Brain pericyte (primary cell): Measurements from ENCODE around the gene OSBPL10.

Source experiments
- DNase-seq: peaks from one replicate; pipeline ENCODE4 v3.0.0-alpha.2; 2012; ENCODE audit warnings: low read depth, low spot score

Gene OSBPL10

GRCh38 chr3:31925271-31925630 is 55.8 kb downstream of the OSBPL10 start:
- no peak for DNase-seq

DNA sequence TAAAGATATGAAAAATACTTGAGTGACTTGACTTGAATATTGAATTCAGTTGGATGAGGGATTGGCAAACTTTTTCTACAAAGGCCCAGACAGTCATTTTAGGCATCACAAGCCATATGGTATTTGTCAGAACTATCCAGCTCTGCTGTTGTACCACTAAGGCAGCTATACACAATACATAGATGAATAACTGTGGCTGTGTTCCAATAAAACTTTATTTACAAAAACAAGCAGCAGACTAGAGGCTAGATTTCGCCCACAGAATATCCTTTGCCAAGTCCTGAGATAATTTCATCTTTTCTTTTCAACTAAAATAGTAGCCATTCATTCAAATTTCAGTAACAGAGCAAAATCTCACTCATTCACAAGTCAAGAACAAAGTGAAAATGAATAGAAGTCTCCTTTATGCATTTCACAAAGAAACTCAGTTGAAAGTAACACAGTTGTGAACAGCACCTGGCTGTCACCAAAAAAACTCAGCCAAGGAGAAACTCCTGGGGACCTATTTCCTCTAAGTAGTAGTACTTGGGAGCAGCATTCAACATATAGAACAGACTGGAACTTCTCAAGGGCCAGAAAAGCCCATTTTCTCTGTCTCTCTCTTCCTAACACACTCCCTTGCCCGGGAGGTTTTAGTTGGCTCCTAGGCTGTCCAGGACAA is 56.3 kb downstream of the OSBPL10 start:
- DNase-seq = no peak

DNA sequence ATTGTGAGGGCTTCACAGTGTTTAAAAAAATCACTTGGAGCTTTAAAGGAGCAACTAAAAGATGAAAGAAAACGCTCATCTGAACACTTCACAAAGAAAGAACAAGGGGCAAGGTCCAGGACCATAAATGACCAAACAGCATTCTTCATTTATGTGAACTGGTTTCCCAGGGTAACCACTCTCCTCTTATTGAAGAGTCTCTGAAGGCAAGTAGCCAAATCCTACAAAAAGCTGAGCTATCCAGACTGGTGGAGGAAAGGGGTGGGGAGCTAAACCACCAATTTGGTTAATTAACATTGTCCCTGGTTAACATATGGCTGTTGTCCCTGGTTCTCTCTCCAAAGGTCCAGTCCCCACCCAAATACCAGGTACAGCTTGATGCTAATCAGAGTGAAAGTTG is 58.1 kb downstream of the OSBPL10 start:
- no peak for DNase-seq

DNA sequence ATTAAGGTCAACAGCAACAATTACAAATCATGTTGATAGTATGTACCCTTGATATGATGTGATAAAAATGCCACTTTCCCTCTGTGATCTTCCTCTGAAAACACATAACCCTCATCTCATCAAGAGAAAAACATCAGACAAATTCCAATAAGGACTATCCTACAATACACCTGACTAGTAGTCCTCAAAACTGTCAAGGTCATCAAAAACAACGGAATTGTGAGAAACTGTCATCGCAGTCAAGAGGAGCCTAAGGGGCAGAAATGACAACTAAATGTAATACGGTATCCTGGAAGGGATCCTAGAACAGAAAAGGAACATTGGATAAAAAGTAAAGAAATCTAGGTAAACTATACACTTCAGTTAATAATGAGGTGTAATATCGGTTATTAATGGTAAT is 59.2 kb downstream of the OSBPL10 start:
- DNase-seq = no peak

DNA sequence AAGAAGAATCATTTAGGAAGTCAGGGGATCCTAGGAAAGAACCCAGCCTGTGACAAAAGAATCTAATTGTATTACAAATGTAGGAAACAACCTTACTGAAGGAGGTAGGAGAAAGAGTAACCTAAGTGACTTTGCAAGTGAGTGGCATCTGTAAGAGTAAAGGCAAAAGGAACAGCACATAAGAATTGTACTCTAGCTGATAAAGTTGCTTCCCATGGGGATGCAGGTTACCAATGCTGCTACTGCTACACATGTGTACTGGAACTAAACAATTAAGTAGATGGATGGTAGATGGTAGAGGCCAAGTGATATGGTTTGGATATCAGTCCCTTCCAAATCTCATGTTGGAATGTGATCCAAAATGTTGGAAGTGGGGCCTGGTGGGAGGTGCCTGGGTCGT is 60.8 kb downstream of the OSBPL10 start:
- no peak for DNase-seq

GRCh38 chr3:31919528-31919927 is 61.5 kb downstream of the OSBPL10 start:
- no peak for DNase-seq

GRCh38 chr3:31918179-31919150 is 62.6 kb downstream of the OSBPL10 start:
- no peak for DNase-seq

- no peak for DNase-seq
Observed at GRCh38 chr3:31917303-31918005, 63.6 kb downstream of the OSBPL10 start.

DNA sequence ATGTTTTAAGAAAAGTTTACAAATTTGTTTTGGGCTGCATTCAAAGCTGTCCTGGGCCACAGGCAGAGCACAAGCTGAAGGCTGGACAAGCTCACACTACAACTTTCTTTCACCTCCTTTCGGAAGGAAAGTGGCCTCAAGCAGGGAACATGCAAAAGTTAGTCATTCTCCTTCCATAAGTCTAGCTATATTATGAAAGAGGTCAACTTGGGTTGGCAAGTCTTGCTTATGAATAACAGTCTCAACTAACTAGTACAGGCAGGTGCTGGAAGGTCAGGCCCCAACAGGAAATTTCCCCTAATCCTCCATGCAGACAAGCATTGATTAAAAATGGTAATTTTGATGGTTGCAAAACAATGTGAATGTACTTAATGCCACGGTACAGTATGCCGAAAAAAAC is 69.4 kb downstream of the OSBPL10 start:
- DNase-seq = no peak

DNA sequence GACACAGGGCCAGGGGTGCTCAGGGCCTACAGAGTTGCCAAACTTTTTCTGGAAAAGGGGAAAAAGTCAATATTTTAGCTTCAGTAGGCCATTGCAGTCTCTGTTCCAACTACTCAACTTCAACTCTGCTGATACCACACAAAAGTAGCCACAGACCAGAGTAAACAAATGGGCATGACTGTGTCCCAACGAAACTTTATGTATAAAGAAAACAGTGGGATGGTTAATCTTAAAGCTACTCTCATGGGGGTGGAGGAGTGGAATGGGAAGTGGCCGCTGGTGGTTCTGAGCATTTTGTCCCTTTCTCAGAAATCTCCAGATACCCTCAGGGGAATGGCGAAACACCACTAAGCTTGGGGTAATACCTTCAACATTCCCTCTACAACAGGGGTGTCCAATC is 69.9 kb downstream of the OSBPL10 start:
- DNase-seq = no peak

- no peak for DNase-seq
Observed at GRCh38 chr3:31909455-31909854, 71.6 kb downstream of the OSBPL10 start.

GRCh38 chr3:31908391-31909097 is 72.5 kb downstream of the OSBPL10 start:
- DNase-seq = no peak

DNA sequence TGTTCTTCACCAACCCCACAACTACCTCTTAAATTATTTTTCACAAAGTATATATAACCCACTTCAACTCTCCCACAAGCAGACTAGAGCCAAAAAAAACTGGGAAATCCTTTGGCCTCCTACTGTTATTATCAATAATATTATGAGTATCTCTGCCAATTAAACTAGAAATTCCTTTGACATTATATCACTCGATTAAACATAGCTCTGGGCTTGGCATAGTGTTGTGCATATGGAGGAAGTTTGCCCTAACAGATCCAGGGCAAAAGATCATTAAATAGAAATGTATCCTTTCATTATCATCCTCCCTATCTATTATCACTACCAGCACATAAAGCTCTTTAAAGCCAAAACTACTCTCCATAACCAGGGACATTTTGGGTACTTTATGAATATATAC is 74.9 kb downstream of the OSBPL10 start:
- peak; percentile 32 for DNase-seq

GRCh38 chr3:31903686-31904431 is 77.2 kb downstream of the OSBPL10 start:
- no peak for DNase-seq

DNA sequence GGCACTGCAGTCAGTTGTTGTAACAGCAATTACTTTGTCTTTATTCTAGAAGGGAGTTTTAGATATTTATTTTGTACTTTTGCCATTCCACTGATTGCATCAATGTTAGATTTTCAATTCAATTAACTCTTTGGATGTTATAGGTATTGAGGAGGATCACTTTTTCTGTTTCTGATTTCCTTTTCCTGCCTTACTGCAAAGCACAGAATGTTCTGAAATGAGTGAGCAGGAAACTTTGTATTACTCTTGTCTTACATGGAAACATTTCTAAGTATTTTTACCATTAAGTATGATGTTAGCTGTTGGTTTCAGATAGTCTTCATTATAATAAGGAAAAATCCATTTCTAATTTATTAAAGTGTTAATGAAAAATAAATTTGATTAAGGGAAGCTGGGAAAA is 80.5 kb downstream of the OSBPL10 start:
- no peak for DNase-seq

- no peak for DNase-seq
Observed at GRCh38 chr3:31896648-31897433, 84.2 kb downstream of the OSBPL10 start.

- DNase-seq = no peak
Observed at GRCh38 chr3:31896026-31896425, 85.0 kb downstream of the OSBPL10 start.

DNA sequence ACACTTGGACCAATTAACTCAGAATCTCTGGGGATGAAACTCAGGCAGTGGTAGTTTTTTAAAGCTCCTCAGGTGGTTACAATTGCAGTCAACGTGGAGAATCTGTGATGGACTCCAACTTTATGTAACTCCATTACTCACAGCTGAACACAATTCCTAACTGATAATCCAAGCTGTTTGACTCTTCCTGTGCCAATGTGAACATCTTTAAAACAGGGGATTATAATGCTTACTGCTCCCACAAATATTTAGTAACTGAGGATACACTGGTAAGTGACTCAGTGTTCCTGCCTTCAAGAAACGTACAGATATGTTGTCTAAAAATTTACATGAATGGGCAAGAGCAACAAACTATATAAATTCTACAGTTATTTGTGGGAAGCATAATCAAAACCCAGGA is 85.6 kb downstream of the OSBPL10 start:
- DNase-seq = no peak

DNA sequence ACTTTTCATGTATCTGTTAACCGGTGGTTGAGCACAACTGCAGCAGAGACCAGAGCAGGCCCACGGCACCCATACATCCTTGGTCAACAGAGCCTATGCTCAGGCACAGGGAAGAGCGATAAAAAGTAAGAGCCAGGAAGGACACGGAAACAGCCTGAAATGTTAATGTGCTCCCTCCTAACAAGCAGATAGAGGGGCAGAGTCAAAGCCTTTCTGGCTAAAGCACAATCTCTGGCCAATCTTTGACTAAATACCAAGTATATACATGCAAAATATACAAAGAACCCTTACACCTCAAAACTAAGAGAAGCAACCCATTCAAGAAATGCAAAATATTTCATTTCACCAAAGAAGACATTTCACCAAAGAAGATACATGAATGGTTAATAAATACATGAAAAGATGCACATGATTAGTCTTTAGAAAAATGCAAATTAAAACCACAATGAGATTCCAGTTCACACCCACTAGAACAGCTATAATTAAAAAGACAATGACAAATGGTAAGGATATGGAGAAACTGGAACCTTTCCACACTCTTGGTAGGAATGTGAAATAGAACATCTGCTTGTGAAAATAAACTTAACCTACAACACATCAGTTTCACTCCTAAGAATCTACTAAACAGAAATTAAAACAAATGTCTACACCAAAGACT is 88.0 kb downstream of the OSBPL10 start:
- no peak for DNase-seq

GRCh38 chr3:31892500-31892899 is 88.6 kb downstream of the OSBPL10 start:
- no peak for DNase-seq
